ENCODE measurements around the gene CDX1.

The CDX1 gene

DNA sequence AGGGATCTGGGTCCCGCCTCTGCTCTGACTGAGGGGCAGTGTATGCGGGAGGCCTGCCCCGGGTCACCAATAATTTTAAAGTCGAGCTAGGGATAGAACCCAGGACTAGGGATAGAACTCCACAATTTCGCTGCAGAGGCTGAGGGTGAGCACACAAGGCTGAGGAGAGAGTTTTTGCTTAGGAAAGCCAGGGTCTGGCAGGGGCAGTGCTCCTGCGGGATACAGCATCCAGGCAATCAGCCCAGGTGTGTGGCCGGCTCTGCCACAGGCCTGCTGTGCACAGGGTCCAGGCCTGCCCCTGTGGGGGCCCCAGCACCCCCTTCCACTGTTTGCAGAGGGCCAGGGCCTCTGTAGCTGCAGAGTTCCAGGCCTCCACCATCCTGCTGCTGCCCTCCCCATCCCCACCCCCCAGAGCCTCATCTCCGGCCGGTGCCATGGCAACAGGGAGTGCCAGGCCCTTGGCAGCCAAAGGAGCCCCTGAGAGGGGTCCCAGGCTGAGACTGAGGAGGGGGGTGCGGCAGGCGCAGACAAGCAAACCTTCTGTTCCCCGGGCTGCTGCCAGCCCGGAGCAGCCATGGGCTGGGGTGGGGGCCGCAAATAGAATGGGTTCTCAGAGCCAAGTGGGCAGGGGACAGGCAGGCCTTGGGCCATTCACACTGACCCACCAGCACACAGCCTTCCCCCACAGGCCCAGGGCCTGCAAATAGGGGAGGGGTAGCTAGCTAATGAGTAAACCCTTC, 19.5 kb upstream of the CDX1 start:
- no peak for DNase-seq

DNA sequence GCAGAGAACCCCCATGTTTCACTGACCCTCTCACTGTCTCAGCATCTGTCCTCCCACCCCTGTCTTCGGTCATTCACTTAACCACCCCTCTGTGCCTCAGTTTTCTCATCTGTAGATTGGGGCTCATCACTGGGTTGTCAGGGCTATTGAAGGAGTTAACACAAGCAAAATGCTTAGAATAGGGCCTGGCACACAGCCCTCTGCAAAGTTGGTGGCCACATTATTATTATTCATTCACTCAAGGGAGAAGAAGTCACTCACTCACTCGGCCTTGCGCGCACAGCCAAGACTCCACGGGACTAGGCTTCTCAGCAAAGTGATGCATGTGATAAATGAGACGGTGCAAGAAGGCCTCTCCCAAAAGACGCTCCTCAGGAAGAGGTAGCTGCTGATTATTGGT, 18.9 kb upstream of the CDX1 start:
- no peak for DNase-seq

DNA sequence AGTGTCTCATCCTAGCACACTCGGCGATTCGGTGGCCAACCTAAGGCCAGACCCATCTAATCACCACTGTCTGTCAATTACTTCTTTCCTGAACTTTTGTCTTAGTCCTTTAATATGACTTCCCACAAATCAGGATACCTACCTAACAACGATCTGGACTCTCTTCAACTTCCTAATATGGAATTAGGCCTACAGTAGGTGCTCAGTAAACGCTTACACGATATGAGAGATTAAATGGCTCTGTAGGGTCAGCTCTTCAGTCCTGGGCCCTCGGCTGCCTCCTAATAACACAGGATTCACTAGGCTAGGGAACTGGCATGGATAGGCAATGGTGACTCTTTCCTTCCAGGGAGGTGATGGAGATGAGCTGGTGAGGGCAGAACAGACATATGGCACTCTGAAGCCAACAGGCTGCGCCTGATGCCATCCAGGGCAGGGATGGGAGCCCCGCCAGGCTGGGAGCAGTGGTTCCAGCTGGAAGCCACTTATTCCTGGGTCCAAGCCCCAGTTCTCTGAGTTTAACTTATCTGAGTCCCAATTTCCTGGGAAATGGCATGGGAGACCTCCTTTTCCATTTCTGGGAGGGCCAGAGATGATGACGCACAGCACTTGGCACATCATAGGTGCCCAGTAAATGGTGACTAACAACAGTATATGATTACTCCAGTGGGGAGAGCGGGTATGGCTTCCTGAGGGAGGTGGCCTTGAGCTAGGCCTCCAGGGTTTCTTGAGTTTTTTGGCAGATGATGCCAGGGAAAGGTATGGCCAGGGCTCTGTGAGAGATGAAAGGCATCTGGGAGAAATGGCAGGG, 18.3 kb upstream of the CDX1 start:
- DNase-seq = no peak

DNA sequence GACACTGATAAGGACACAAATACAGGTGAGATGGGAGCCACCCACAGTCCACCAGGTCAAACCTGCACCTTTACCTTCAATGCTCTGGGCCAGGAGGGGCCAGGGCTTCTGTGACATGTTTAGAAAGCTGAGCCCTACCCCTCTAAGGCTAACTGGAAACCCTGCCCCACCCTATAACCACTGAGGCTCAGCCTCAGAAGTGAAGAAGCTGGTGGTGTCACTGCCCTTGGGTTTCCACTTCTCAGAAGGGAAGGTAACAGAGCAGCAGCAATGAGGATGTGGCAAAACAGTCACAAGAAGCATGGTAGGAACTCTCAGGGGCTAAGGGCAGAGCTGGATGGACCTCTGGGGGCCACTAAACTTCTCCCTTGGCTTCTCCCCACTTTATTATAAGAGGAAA, 17.0 kb upstream of the CDX1 start:
- no peak for DNase-seq

DNA sequence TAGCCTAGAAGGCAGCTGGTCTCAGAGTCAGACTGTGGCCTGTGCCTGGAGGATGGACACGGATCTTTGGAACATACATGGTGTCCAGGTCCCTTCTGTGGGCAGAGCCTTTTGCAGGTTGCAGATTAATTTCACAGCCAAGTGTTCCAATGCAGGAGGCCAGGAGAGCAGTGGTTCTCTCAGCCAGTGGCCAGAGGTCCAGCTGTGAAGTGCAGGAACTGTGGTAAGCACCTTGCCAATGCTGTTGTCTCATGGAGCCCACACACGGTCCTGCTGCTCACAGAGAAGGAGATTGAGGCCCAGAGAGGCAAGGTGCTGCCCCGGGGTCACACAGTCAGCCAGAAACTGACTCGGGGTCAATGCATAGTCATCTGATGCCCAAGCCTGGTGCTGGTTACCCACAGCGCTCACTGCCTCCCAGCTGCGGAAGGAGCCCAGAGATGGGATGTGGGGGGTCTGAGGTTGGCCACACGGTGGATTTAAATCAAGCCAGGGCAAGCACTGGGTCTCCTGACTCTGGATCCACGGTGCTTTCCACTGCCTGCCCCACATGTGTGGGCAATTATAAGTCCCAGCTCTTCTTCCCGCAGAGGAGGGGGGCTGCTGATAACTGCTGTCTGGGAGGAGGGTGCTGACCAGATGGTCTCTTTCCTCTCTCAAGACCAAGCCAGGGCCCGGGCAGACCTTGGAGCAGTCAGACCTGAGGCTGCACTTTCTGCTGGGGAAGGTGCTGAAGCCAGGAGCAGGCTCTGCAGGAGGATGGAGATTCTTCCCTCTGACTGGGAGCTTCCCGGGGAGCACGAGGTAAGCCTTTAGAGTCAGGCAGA, 13.7 kb upstream of the CDX1 start:
- DNase-seq = peak; percentile 27

DNA sequence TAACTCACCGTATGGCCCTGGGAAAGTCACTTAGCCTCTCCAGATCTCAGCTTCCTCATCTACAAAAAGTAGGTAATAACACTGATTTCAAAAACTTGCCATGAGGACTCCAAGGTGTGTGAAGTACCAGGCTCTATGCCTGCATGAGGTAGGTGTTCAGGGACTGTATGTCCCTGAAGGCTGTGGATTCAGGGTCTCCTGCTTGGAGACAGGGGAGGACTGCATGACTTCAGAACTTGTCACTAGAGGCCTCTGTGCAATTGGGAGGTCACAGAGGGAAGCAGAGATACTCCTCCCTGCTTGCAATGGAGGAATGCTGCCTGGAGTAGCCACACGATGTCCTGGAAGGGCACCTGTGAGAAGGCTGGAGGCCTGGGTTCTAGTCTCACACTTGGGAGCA, 13.1 kb upstream of the CDX1 start:
- DNase-seq = no peak

DNA sequence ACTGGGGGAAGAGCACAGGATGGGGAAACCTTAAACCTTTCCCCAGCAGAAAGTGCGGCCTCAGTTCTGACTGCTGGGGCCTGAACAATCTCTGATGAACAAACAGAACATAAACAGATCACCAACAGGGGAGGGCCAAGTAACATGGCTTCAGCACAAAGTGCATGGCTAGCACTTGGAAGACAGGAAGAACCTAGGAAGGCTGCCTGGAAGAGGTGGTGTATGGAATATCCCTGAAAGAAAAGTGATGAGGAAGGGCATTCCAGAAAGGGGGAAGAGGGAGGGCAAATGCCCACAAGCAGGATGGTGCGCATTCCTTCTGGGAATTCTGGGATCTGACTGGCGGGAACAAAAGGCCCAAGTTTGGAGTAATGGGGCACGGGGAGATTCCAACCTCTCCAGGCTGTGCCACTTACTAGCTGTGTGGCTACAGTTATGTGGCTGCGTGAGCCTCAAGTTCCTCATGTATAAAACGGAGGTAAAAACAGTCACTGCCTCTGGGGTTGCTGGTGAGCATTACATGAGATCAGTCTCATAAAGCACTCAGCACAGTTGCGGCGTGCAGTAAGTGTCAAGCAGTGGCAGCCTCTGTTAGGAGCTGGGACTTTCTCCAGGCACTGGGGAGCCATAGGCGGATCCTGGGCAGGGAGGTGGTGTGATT, 12.5 kb upstream of the CDX1 start:
- peak; percentile 78 for DNase-seq

DNA sequence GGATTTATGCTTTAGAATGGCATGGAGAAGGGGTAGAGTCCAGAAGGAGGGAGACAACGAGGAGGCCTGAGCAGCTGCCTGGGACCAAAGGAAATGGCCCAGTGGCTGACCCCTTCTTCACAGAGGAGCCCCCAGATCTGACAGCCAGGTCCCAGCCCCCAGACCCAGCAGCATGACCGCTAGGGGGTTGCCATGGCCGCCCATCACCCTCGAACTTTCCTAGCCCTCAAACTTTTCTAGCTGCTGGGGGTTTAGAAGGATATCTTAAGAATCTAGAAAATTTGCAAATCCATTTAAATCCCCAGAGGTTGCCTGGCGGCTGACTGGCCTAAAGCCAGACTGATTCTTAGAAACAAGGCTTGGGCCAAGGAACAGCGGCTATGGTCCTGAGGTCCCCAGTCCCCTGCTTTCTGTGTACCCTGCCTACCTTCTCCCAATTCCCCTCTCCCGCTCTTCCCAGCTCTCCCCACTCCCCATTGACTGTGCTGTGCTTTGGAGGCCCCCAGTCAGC, 11.9 kb upstream of the CDX1 start:
- DNase-seq = peak; percentile 55

DNA sequence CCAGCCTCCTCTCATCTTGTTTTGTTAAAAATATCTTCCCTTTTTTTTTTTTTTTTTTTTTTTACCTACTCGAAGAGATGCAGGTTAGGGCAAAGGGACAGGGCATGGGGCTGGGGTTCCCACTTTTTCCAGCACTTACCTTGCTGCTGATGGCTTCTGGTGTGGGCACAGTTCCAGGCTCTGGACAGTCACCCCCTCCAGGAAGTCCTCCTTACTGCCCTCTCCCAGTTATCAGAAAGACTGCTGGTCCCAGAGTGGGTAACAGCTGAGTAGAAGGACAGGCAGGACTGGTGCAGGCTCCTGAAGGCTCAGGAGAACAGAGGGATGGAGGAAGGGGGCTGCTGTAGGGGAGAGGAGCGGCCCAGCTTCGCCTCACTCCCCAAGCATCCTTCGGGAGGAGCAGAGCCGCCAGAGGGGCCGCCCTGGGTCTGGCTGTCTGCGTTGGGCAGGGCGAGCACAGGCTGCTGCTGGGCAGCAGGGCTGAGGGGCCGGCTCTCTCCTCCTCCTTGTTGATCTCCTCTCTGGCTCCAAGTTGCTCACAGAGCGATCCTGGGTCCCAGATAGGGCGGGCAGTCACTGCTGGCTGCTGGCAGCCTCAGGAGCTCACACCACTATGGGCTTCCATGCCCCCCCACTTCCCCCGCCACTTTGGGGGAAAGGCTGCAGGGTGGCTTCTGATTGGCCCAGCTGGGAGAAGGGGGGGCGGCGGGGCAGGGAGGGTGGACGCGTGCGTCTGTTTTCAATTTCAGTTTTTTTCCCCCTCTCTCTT, 11.1 kb upstream of the CDX1 start, which contains the start of gene PDGFRB:
Gene PDGFRB (minus strand): TSS at position 588 of the 769 bp plus-strand sequence. CDS start 18,798 bp downstream, outside the sequence.
- peak; percentile 94 for DNase-seq

DNA sequence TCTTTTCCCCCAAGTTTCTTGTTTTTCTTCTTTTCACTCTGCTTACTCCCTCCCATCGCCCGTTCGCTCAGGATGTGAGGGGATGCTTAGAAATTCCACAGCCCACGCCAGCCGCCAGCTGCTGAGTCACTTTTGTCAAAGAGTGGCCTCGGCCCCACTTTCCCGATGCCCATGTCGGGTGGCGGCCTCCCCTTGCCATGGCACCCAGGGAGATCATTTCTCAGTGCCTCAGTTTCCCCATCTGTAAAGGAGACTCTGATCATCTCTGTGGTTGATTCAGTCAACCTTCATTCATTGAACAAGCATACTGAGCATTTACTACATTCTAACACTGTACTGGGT, 10.6 kb upstream of the CDX1 start:
- DNase-seq = no peak

DNA sequence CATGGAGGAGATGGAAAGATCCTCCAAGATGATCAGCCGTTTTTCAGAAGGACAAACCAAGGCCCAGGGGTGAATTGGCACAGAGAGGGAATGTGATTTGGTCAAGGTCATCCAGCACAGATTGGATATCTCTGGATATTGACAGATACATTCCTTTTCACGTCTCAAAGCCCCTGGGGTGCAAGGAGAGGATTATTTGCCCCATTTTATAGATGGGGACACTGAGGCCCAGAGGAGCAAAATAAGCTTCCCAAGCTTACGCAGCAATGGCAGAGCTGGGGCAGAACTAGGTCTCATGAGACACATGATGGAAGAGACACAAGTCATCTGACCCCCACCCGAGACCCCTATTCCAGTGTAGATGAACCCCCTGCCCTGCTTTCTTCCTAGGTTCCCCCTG, 10.0 kb upstream of the CDX1 start:
- no peak for DNase-seq

DNA sequence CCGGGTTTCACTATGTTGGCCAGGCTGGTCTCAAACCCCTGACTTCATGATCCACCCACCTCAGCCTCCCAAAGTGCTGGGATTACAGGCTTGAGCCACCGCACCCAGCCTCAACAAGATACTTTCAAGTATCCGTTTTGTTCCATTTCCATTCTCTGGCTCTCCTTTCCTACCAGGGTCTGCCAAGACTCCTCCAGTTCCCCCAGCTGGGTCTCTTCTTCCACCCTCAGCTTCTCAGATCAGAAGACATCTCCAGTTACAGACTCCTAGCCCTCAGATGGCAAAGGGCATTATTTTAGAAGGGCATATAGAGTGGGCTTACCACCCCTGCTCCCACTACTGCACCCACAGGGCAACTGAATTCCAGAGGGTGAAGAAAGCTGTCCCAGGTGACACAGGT, 9.4 kb upstream of the CDX1 start:
- no peak for DNase-seq

DNA sequence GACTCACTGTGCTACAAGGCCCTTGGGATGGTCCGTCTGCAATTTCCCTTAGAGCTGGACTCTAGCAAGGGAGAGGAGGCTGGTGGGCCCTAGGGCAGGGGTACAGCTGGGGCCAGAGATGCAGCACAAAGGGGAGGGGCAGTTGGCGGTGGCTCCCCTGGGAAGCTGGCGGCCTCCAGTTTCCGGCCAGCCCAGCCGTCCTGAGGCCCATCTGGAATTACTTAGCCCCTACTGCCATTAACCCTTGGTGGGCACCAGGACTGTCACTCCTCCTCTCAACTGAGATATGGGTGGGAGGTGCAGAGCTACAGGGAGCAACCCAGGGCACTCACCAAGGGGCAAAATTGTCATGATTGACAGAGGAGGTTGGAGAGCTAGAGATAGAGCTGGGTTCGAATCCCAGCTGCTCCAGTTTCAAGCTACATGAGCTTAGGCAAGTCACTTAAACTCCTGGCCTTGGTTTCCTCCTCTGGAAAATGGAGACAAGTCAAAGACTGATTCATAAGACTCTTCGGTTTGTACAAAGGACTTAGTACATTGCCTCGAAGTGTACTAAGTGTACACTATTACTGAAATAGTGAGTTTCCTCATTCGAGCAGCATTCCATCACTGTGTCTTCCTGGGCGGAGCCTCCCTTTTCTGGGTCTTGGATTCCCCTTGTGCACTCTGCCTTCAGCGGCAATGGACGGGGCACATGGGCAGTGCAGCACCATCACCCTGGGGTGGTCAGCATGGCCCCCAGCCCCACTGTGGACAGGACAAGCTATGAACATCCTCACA, 8.2 kb upstream of the CDX1 start:
- peak; percentile 54 for DNase-seq

DNA sequence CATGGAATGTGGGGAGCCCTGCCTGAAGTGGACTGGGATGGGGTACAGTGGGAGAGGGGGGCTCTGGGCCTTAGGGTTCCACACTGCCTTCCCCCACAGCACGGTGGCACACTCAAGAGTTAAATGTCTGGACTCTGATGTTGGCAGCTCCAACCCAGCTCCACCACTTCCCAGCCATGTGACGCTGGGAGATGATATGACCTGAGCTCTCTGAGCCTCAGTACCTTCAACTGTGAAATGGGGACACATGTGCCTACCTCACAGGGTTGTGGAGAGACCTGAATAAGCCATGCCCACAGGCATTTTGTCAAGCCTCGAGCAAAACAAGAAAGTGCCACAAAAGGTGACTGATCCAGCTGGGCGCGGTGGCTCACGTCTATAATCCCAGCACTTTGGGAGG, 7.5 kb upstream of the CDX1 start:
- no peak for DNase-seq

DNA sequence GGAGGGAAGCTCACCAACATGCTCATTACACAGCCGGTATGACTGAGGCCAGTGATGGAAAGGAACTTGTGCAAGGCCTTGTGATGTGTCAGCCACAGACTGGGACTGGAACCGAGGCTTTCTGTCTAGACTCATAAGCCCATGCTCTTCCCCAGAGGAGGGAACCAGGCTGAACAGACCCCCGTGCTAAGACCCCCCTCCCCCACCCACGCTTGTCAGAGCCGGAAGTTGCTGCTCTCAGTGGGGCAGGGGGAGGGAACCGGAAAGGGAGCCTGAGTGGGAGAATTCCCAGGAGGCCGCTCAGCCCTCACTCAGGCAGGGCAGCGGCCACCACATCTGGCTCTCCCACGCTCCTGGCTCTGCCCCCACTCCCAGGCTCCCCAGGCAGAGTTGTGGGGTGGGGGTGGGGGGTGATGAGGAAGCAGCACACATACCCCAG, 6.8 kb upstream of the CDX1 start:
- DNase-seq = peak; percentile 85

DNA sequence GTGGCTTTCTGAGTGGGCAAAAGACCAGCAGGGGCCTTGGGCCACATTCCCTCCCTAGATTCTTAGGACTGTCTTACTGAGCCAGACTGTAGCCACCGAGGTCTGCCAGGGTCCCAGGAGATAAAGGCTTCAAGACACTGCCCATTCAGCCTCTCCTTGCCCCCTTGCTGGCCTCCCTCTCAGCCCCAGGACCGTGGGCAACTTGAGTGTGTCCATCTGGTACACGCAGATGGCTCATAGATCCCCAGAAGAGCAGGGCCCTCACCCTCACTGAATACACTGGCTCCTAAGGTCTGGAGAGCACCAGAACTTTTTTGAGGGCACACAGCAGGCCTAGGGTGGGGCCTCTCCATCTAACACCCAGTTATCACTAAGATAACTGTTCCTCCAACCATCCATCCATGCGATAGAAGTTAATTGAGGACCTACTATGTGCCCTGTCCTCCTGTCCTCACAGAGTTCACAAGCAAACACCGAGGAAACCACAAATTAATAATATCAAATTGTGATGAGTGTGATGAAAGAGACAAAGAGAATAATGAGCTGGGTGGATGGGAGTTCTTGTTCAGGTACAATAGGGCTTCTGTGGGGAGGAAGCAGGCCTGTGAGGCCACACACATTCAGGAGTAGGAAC, 6.0 kb upstream of the CDX1 start:
- no peak for DNase-seq

DNA sequence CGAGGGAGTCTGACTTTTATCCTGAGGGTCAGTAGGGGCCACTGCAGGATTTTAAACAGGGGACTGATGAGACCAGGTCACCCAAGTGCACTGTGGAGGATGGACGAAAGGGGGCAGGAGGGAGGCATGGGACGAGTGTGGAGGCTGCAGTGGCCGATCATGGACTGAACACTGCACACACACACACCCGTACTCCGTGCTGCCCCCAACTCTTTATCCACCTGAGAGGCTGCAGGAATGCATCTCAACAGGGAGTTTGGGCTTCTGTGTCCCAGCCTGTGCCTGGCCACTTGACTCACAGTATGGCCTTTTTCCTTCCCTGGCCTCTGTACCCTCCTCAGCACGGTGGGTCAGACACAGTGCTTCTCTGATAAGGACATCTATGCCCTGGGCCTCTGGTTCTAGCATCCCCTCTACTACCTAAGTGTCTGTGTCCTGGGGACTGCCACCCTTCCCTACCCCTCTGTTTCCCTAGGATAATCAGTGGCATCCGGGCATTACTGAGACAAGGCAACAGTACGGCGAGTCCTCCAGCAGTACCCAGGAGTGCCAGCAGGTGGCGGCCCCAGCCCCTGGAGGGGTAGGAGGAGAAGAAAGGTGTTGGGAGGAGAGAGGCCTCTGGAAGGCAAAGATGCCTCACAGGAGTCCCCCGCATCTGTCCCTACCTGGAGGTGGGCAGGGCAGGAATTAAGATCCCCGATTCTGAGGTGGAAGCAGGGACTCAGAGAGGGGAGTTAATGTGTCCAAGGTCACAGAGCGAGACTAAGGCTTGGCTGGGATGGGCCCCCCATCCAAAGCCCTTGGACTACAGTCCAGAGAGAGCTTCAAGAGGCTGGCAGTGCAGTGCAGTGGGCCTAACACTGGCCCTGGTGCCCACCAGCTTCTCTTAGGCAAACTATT, 5.1 kb upstream of the CDX1 start:
- DNase-seq = peak; percentile 72

DNA sequence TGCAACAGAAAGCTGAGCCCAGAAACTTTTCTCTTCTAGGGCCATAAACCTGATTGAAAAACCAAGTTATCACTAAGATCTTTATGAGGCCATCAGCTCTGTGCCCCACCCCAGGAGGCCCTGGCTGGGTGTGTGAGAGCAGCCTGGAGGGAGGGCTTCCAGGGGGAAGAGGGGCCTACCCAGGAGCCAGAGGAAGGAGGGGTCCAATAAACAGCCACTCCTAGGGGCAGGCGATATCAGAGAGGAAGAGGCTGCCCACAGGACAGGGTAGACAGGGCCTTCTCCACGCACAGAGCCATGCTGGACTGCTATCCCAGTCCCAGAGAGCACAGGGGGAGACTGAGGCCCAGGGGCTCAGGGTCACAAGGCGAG, 4.5 kb upstream of the CDX1 start:
- DNase-seq = no peak

DNA sequence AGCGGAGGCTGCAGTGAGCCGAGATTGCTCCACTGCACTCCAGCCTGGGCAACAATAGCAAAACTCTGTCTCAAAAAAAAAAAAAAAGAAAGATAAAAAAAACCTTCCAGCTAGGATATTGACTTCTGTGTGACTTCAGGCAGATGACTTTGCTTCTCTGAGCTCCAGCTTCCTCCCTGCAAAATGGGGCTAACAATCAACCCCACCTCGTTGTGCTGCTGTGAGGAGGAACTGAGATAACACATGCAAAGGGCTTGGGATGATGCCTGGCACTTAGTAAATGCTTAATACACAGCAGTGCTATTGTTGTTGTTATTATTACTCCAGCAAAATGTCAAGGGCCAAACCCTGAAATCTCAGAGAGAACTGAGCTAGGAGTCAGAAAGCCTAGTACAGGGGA, 3.5 kb upstream of the CDX1 start:
- DNase-seq = no peak
